NCI-H1105 treated with DMSO at 0.1 percent for 48 hours (cell line): ENCODE measurements around the gene MAPT.

ENCODE experiments used
- DNase-seq: peaks from one replicate; lab custom pipeline; 2025; lab: John Stamatoyannopoulos, UW

The MAPT gene

GRCh38 chr17:45973946-45974859 lies 79.8 kb downstream of the MAPT start:
- no peak for DNase-seq

DNA sequence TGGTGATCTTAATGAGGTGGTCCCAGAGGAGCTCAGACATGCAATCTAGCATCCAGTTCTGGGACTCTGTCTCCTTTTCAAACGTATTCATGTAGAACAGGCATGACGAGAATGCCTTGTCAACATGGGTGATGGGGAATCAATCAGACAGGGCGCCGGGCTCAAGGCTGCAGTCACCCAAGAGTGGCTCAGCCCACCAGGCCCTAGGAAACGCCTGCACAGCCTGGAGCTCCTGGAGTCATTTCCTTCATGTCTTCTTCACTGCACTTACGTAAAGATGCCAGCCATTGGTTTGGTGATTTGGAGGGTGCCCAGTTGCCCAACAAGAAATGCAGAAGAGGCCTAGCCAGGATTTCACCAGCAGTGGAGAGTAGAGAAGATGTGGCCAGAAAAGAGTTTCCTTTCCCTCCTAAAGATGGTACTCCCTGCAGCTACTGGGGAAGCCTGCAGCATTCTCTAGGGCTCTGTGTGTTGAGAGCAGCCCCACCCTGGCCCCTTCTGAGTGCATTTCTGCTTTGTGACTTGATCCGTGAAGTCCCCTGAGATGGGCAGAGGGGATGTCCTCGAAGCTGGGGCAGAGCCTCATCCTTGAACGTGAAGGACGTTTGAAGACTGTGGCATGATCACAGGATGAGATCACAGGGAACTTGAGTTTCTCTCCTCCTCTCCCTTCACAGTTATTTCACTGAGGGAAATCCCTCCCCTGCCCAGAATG lies 80.7 kb downstream of the MAPT start:
- DNase-seq: no peak

GRCh38 chr17:45975640-45976295 lies 81.4 kb downstream of the MAPT start:
- no peak for DNase-seq

- no peak for DNase-seq
These were observed 82.0 kb downstream of the MAPT start for GRCh38 chr17:45976391-45976754.

DNA sequence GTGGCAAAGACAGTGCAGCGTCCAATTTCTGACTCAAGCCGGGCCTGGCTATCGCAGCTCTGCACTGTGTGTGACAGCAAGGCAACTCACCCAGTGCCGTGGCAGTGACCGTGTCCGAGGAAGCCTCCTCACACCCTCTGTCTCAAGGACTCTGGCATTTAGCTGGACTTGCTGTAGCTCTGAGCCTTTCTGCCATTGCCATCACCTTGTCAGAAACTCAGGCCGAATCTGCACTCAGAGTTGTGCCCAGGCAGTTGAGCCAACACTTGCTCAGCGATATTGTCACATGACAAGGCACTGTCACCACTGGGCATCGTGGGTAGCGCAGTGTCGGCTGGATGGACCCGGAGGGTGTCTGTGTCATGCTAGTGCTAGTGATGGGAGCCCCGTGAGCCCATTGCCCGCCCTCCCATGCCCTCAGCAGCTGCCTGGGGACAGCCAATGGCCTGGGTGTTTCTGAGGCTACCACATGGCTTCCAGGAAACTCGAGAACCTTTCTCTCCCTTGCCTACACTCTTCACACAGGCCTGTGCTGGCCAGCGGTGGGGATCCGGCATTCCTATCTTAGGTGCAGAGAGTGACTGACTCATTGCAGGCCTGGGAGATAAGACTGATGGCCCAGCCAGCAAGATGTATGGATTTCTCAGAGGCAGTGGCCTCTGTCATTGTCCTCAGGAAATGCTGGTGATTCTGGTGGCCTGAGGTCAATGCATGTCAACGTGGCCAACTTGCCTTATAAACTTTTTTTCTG lies 82.6 kb downstream of the MAPT start:
- DNase-seq: no peak

DNA sequence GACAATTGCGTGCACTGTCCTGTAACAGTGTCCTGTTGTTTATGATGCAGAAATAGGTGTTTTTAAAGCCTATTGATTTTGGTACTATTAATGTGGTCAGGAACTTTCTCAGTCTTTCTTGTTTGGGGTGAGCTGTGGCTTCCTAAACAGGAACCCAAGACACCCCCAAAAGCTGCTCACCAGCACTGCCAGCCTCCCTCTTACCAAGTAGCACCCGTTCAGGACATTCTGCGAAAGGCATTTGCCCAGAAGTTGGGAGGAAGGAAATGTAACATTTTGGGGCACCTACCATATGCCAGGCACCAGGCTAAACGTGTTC lies 83.1 kb downstream of the MAPT start:
- no peak for DNase-seq

- no peak for DNase-seq
These were observed 83.7 kb downstream of the MAPT start for GRCh38 chr17:45977976-45978626.

GRCh38 chr17:45979137-45979536 lies 84.8 kb downstream of the MAPT start:
- no peak for DNase-seq

- DNase-seq: no peak
These were observed 86.5 kb downstream of the MAPT start for GRCh38 chr17:45980855-45981254.

DNA sequence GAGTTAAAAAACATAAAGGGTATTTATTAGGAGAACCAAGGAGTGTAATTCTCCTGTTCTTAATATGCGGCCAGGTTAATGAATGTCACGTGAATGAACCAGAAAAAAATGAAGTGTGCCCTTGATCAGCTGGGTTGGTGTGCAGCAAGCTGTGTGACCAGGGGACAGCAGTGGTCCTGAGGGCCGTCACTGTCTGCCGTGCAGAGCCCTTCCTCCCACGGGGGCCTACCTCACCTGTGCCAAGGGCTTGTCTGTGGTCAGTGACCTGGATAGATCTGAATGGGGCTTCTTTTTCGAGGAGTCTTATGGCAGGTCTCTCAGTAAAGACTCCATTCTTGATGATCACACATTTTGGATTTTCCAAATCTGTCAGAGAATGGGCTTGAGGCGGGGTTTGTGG lies 87.0 kb downstream of the MAPT start:
- no peak for DNase-seq

- DNase-seq: no peak
These were observed 88.6 kb downstream of the MAPT start for GRCh38 chr17:45982791-45983613.

DNA sequence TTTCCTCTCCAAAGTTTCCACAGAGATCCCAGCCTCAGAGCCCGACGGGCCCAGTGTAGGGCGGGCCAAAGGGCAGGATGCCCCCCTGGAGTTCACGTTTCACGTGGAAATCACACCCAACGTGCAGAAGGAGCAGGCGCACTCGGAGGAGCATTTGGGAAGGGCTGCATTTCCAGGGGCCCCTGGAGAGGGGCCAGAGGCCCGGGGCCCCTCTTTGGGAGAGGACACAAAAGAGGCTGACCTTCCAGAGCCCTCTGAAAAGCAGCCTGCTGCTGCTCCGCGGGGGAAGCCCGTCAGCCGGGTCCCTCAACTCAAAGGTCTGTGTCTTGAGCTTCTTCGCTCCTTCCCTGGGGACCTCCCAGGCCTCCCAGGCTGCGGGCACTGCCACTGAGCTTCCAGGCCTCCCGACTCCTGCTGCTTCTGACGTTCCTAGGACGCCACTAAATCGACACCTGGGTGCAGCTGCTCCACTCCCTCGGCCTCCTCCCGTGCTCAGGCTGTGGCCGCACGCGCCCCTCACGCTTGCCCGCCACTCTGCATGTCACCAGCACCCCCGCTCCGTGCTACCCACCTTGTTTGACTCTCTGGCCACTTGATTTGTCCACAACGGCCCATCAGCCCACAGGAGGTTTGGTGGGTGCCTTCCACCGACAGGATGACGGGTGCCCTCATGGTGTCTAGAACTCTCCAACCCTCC lies 89.4 kb downstream of the MAPT start:
- DNase-seq: no peak

GRCh38 chr17:45984368-45984767 lies 90.0 kb downstream of the MAPT start:
- DNase-seq: no peak

DNA sequence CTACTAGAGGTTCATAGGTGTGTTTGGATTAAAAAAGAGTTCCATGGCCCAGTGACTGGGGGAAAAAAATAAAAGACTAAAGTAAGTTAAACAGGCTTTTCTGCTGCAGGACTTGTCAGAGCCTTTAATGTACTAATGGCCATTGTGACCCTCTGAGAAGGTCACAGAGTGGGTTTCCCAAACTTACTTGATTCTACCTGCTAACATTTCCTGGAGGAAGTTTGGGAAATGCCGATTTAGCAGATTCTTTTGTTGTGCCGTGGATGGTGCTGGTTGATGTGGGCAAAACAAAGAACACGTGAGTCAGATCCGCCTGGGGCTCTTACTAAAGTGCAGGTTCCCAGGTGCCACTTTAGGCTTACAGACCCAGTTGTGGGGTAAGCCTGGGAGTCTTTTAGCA lies 91.1 kb downstream of the MAPT start:
- DNase-seq: no peak

DNA sequence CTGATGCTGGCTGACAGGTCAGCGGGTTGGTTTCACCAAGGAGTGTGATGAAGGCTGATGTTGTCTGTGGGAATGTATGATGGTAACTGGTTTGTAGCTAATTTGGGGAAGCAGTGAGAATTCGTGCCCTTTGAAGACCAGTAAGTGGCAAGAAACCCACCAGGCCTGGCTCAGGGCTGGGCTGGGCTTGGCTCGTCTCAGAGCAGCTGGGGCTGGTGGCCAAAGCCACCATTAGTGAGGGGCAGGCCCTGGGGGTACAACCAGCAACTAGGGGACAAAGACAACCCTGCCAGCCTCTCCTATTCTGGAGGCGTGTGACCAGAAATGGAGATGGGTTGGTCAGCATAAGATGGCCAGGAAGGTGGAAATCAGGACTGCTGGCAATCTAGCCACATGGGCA lies 91.7 kb downstream of the MAPT start:
- DNase-seq: no peak

DNA sequence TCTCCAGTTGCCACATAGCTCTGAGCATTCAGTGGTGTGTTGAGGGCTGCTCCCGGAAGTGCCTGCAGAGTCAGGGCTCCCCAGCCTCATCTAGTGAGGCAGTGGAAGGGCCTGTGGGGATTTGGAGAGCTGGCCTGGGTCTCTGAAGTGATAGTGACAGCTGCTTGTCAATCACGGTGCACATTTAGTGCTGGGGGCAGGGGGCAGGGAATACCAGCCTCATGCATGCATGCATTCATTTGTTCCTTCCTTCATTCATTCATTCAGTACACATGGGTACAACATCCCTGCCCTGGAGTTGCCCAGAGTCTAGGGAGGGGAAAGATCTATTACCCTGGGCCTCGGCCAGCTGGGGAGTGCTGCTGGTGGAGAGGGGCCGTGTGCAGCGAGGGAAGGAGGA lies 93.4 kb downstream of the MAPT start:
- DNase-seq: no peak

- no peak for DNase-seq
These were observed 95.4 kb downstream of the MAPT start for GRCh38 chr17:45989759-45990158.

GRCh38 chr17:45990886-45991285 lies 96.5 kb downstream of the MAPT start:
- no peak for DNase-seq

GRCh38 chr17:45991341-45991740 lies 97.0 kb downstream of the MAPT start:
- DNase-seq: no peak

- no peak for DNase-seq
These were observed 97.8 kb downstream of the MAPT start for GRCh38 chr17:45992175-45992574.
